SK-N-SH treated with all-trans-retinoic acid at 6 μM for 48 hours (cell line): Measurements from ENCODE around the gene MAD2L1.

Experiments
- ATAC-seq: fragments of 200-7000 bp; cut with Tn5 transposase; 3 replicates; pipeline ENCODE4 v1.9.1; 2020; ENCODE audit warnings: mild to moderate bottlenecking, moderate library complexity
- ARNTL ChIP-seq: fragments of 450-650 bp; formaldehyde crosslinking; IDR thresholded peaks from 2 replicates; pipeline ENCODE4 v1.5.0; 2020; ENCODE audit warnings: low read depth, mild to moderate bottlenecking, moderate library complexity, borderline replicate concordance
- BACH2 ChIP-seq: fragments of 250-450 bp; sonication (Bioruptor Pico); IDR thresholded peaks from 2 replicates; pipeline ENCODE4 v1.9.0; 2021; ENCODE audit warnings: mild to moderate bottlenecking, borderline replicate concordance
- CSDC2 ChIP-seq: fragments of 250-450 bp; sonication (Bioruptor Pico); IDR thresholded peaks from 2 replicates; pipeline ENCODE4 v1.5.0; 2020; ENCODE audit warnings: mild to moderate bottlenecking, moderate library complexity
- CSRNP3 ChIP-seq: fragments of 250-450 bp; sonication (Bioruptor Pico); IDR thresholded peaks from 2 replicates; pipeline ENCODE4 v1.5.1; 2021; ENCODE audit warnings: mild to moderate bottlenecking, moderate library complexity
- GLIS3 ChIP-seq: fragments of 250-450 bp; sonication (Bioruptor Pico); IDR thresholded peaks from 2 replicates; pipeline ENCODE4 v1.5.0; 2020; ENCODE audit warnings: mild to moderate bottlenecking, moderate library complexity
- ISL1 ChIP-seq: fragments of 250-450 bp; sonication (Bioruptor Pico); IDR thresholded peaks from 2 replicates; pipeline ENCODE4 v2.1.2; 2022; ENCODE audit warnings: mild to moderate bottlenecking, moderate library complexity
- OSR1 ChIP-seq: fragments of 250-450 bp; sonication (Bioruptor Pico); IDR thresholded peaks from 2 replicates; pipeline ENCODE4 v1.8.0; 2022; ENCODE audit warnings: moderate library complexity, mild to moderate bottlenecking, inconsistent platforms
- RARB ChIP-seq: fragments of 250-450 bp; sonication (Bioruptor Pico); IDR thresholded peaks from 2 replicates; pipeline ENCODE4 v1.8.0; 2021; ENCODE audit warnings: mild to moderate bottlenecking, moderate library complexity
- SNAI2 ChIP-seq: fragments of 250-450 bp; sonication (Bioruptor Pico); IDR thresholded peaks from 2 replicates; pipeline ENCODE4 v1.5.0; 2020; ENCODE audit warnings: mild to moderate bottlenecking, moderate library complexity
- TCF4 ChIP-seq: fragments of 250-450 bp; sonication (Bioruptor Pico); IDR thresholded peaks from 2 replicates; pipeline ENCODE4 v1.8.0; 2021; ENCODE audit warnings: mild to moderate bottlenecking, moderate library complexity, borderline replicate concordance
- TOX ChIP-seq: fragments of 250-450 bp; sonication (Bioruptor Pico); IDR thresholded peaks from 2 replicates; pipeline ENCODE4 v1.8.0; 2021; ENCODE audit warnings: mild to moderate bottlenecking, moderate library complexity, borderline replicate concordance
- ZC3H10 ChIP-seq: fragments of 250-450 bp; sonication (Bioruptor Pico); IDR thresholded peaks from 2 replicates; pipeline ENCODE4 v1.5.1; 2021; ENCODE audit warnings: mild to moderate bottlenecking, moderate library complexity
- ZFP3 ChIP-seq: fragments of 250-450 bp; sonication (Bioruptor Pico); IDR thresholded peaks from 2 replicates; pipeline ENCODE4 v1.5.0; 2020; ENCODE audit warnings: mild to moderate bottlenecking, moderate library complexity
- ZFP30 ChIP-seq: fragments of 450-650 bp; formaldehyde crosslinking; IDR thresholded peaks from 2 replicates; pipeline ENCODE4 v1.5.0; 2022; ENCODE audit warnings: mild to moderate bottlenecking, moderate library complexity
- ZNF70 ChIP-seq: fragments of 450-650 bp; formaldehyde crosslinking; IDR thresholded peaks from 2 replicates; pipeline ENCODE4 v1.5.0; 2020; ENCODE audit warnings: mild to moderate bottlenecking, moderate library complexity
- TF ChIP-seq, protein P1 (sequence below): fragments of 250-450 bp; sonication (Bioruptor Pico); IDR thresholded peaks from 2 replicates; pipeline ENCODE4 v1.8.0; 2021; ENCODE audit warnings: low read depth, mild to moderate bottlenecking, moderate library complexity, borderline replicate concordance
- TF ChIP-seq, protein P2 (sequence below): fragments of 250-450 bp; sonication (Bioruptor Pico); IDR thresholded peaks from 2 replicates; pipeline ENCODE4 v1.5.0; 2020; ENCODE audit warnings: mild to moderate bottlenecking, moderate library complexity
- TF ChIP-seq, protein P3 (sequence below): fragments of 250-450 bp; sonication (Bioruptor Pico); IDR thresholded peaks from 2 replicates; pipeline ENCODE4 v1.5.1; 2020; ENCODE audit warnings: low read depth, mild to moderate bottlenecking, moderate library complexity
- TF ChIP-seq, protein P4 (sequence below): fragments of 250-450 bp; sonication (Bioruptor Pico); IDR thresholded peaks from 2 replicates; pipeline ENCODE4 v1.8.0; 2020; ENCODE audit warnings: mild to moderate bottlenecking, moderate library complexity, borderline replicate concordance

MAD2L1 gene

GRCh38 chr4:120026853-120027252, 39.8 kb downstream of the MAD2L1 start:
- ATAC-seq, result no peak
- no peak for TF ChIP-seq SNAI2 (CRISPR knock-in tag)
- no peak for TF ChIP-seq TCF4 (CRISPR knock-in tag)
- no peak for TF ChIP-seq OSR1 (CRISPR knock-in tag)
- TF ChIP-seq ZFP30 (CRISPR knock-in tag), result no peak
- TF ChIP-seq RARB (CRISPR knock-in tag), result no peak
- TF ChIP-seq CSRNP3 (CRISPR knock-in tag), result no peak
- TF ChIP-seq ISL1 (CRISPR knock-in tag), result no peak
- TF ChIP-seq TOX, result no peak
- no peak for TF ChIP-seq GLIS3 (CRISPR knock-in tag)
- no peak for TF ChIP-seq BACH2
- TF ChIP-seq ZFP3, result no peak
- TF ChIP-seq, protein P1, sequence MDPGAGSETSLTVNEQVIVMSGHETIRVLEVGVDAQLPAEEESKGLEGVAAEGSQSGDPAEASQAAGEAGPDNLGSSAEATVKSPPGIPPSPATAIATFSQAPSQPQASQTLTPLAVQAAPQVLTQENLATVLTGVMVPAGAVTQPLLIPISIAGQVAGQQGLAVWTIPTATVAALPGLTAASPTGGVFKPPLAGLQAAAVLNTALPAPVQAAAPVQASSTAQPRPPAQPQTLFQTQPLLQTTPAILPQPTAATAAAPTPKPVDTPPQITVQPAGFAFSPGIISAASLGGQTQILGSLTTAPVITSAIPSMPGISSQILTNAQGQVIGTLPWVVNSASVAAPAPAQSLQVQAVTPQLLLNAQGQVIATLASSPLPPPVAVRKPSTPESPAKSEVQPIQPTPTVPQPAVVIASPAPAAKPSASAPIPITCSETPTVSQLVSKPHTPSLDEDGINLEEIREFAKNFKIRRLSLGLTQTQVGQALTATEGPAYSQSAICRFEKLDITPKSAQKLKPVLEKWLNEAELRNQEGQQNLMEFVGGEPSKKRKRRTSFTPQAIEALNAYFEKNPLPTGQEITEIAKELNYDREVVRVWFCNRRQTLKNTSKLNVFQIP (CRISPR knock-in tag), result no peak
- no peak for TF ChIP-seq ARNTL (CRISPR knock-in tag)
- TF ChIP-seq ZNF70, result no peak
- TF ChIP-seq, protein P2, sequence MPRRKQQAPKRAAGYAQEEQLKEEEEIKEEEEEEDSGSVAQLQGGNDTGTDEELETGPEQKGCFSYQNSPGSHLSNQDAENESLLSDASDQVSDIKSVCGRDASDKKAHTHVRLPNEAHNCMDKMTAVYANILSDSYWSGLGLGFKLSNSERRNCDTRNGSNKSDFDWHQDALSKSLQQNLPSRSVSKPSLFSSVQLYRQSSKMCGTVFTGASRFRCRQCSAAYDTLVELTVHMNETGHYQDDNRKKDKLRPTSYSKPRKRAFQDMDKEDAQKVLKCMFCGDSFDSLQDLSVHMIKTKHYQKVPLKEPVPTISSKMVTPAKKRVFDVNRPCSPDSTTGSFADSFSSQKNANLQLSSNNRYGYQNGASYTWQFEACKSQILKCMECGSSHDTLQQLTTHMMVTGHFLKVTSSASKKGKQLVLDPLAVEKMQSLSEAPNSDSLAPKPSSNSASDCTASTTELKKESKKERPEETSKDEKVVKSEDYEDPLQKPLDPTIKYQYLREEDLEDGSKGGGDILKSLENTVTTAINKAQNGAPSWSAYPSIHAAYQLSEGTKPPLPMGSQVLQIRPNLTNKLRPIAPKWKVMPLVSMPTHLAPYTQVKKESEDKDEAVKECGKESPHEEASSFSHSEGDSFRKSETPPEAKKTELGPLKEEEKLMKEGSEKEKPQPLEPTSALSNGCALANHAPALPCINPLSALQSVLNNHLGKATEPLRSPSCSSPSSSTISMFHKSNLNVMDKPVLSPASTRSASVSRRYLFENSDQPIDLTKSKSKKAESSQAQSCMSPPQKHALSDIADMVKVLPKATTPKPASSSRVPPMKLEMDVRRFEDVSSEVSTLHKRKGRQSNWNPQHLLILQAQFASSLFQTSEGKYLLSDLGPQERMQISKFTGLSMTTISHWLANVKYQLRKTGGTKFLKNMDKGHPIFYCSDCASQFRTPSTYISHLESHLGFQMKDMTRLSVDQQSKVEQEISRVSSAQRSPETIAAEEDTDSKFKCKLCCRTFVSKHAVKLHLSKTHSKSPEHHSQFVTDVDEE (CRISPR knock-in tag), result no peak
- TF ChIP-seq, protein P3, sequence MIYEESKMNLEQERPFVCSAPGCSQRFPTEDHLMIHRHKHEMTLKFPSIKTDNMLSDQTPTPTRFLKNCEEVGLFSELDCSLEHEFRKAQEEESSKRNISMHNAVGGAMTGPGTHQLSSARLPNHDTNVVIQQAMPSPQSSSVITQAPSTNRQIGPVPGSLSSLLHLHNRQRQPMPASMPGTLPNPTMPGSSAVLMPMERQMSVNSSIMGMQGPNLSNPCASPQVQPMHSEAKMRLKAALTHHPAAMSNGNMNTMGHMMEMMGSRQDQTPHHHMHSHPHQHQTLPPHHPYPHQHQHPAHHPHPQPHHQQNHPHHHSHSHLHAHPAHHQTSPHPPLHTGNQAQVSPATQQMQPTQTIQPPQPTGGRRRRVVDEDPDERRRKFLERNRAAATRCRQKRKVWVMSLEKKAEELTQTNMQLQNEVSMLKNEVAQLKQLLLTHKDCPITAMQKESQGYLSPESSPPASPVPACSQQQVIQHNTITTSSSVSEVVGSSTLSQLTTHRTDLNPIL (CRISPR knock-in tag), result no peak

- no peak for TF ChIP-seq RARB (CRISPR knock-in tag)
- TF ChIP-seq, protein P1 (CRISPR knock-in tag), result no peak
- TF ChIP-seq CSDC2 (CRISPR knock-in tag), result no peak
- no peak for TF ChIP-seq ZC3H10 (CRISPR knock-in tag)
- no peak for TF ChIP-seq TOX
- TF ChIP-seq ZNF70, result no peak
- ATAC-seq, result no peak
These were observed 41.1 kb downstream of the MAD2L1 start for GRCh38 chr4:120025516-120025915.

DNA sequence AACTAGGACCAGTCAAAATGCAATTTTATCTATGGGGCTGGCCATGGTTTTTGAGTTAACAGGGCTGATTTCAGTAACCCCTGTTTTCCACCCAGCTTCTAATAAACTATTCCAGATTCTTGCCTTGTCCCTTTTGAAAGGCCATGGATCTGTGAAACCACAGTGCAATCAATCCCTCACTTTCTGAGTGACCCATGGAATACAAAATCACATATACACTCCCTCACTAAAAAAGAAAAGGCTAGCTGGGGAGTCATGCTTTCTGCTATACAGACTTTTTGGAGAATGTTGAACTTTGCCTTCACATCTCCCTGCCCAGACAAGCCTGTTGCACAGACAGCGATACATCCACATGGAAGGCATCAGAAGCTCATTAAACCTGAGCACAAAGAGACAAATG, 47.9 kb downstream of the MAD2L1 start:
- TF ChIP-seq, protein P1 (CRISPR knock-in tag), result no peak
- TF ChIP-seq ZNF70 (no peak), ISL1 (CRISPR knock-in tag) (no peak), ZFP3 (no peak), TCF4 (CRISPR knock-in tag) (no peak)
- TF ChIP-seq, protein P3 (CRISPR knock-in tag), result no peak
- TF ChIP-seq, protein P4, sequence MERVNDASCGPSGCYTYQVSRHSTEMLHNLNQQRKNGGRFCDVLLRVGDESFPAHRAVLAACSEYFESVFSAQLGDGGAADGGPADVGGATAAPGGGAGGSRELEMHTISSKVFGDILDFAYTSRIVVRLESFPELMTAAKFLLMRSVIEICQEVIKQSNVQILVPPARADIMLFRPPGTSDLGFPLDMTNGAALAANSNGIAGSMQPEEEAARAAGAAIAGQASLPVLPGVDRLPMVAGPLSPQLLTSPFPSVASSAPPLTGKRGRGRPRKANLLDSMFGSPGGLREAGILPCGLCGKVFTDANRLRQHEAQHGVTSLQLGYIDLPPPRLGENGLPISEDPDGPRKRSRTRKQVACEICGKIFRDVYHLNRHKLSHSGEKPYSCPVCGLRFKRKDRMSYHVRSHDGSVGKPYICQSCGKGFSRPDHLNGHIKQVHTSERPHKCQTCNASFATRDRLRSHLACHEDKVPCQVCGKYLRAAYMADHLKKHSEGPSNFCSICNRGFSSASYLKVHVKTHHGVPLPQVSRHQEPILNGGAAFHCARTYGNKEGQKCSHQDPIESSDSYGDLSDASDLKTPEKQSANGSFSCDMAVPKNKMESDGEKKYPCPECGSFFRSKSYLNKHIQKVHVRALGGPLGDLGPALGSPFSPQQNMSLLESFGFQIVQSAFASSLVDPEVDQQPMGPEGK (CRISPR knock-in tag), result no peak
- ATAC-seq, result no peak
